Liver (tissue), 3 donors: Measurements from ENCODE around the gene TM4SF1.
"Not testable (repeated sequence)": the region's sequence is repeated elsewhere in the genome, so short reads cannot be mapped to it uniquely, and the experiment has no call there.

Source experiments
- EGR1 ChIP-seq, 2 donors: IDR thresholded peaks; 2 replicates each; pipeline ENCODE4 v1.6.1; 2016 to 2018; ENCODE audit warnings: antibody characterized with exemption in 2 of 2, low read depth in 2 of 2
- GABPA ChIP-seq, 2 donors: IDR thresholded peaks in 1 of 2; conservative IDR thresholded peaks in 1 of 2; 2 replicates each; pipeline ENCODE4 v1.6.1; 2016; ENCODE audit warnings: antibody characterized with exemption in 2 of 2, mild to moderate bottlenecking in 1 of 2, moderate library complexity in 1 of 2
- NR2F2 ChIP-seq: IDR thresholded peaks from 2 replicates; pipeline ENCODE4 v1.6.1; 2016; ENCODE audit warnings: antibody characterized with exemption
- RAD21 ChIP-seq, 2 donors: IDR thresholded peaks; 2 replicates each; pipeline ENCODE4 v1.6.1; 2016; ENCODE audit warnings: antibody characterized with exemption in 2 of 2, mild to moderate bottlenecking in 2 of 2
- TAF1 ChIP-seq: conservative IDR thresholded peaks from 2 replicates; pipeline ENCODE4 v1.6.1; 2016; ENCODE audit warnings: antibody characterized with exemption, mild to moderate bottlenecking
- YY1 ChIP-seq: IDR thresholded peaks from 2 replicates; pipeline ENCODE4 v1.6.1; 2016; ENCODE audit warnings: antibody characterized with exemption, mild to moderate bottlenecking
- TF ChIP-seq, protein P1 (sequence below): IDR thresholded peaks from 2 replicates; pipeline ENCODE4 v1.6.1; 2016; ENCODE audit warnings: antibody characterized with exemption
- TF ChIP-seq, protein P2 (sequence below): IDR thresholded peaks from 2 replicates; pipeline ENCODE4 v1.6.1; 2016; ENCODE audit warnings: antibody characterized with exemption, mild to moderate bottlenecking
- TF ChIP-seq, protein P3 (sequence below): fragments of 150-350 bp; IDR thresholded peaks from 2 replicates; pipeline ENCODE4 v1.5.1; 2017; ENCODE audit warnings: improper control_type of control experiment, low read depth, low read length; ENCODE audit not compliant: missing input control
- donor health status: healthy.
- donor health status: healthy.

DNA sequence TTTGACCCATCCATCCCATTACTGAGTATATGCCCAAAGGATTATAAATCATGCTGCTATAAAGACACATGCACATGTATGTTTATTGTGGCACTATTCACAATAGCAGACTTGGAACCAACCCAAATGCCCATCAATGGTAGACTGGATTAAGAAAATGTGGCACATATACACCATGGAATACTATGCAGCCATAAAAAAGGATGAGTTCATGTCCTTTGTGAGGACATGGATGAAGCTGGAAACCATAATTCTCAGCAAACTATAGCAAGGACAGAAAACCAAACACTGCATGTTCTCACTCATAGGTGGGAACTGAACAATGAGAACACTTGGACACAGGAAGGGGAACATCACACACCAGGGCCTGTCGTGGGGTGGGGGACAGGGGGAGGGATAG lies 40.0 kb downstream of the TM4SF1 start:
- not testable (repeated sequence) for TF ChIP-seq NR2F2; TAF1; YY1; RAD21 (IDR thresholded peaks at IDR 0.05); GABPA (IDR thresholded peaks at IDR 0.05 in 1 of 2, conservative IDR thresholded peaks at IDR 0.05 in 1 of 2); EGR1 (IDR thresholded peaks at IDR 0.05; ENCODE audit: low read depth in 2 of 2)
- TF ChIP-seq, protein P1, sequence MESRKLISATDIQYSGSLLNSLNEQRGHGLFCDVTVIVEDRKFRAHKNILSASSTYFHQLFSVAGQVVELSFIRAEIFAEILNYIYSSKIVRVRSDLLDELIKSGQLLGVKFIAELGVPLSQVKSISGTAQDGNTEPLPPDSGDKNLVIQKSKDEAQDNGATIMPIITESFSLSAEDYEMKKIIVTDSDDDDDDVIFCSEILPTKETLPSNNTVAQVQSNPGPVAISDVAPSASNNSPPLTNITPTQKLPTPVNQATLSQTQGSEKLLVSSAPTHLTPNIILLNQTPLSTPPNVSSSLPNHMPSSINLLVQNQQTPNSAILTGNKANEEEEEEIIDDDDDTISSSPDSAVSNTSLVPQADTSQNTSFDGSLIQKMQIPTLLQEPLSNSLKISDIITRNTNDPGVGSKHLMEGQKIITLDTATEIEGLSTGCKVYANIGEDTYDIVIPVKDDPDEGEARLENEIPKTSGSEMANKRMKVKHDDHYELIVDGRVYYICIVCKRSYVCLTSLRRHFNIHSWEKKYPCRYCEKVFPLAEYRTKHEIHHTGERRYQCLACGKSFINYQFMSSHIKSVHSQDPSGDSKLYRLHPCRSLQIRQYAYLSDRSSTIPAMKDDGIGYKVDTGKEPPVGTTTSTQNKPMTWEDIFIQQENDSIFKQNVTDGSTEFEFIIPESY = not testable (repeated sequence)
- TF ChIP-seq, protein P2, sequence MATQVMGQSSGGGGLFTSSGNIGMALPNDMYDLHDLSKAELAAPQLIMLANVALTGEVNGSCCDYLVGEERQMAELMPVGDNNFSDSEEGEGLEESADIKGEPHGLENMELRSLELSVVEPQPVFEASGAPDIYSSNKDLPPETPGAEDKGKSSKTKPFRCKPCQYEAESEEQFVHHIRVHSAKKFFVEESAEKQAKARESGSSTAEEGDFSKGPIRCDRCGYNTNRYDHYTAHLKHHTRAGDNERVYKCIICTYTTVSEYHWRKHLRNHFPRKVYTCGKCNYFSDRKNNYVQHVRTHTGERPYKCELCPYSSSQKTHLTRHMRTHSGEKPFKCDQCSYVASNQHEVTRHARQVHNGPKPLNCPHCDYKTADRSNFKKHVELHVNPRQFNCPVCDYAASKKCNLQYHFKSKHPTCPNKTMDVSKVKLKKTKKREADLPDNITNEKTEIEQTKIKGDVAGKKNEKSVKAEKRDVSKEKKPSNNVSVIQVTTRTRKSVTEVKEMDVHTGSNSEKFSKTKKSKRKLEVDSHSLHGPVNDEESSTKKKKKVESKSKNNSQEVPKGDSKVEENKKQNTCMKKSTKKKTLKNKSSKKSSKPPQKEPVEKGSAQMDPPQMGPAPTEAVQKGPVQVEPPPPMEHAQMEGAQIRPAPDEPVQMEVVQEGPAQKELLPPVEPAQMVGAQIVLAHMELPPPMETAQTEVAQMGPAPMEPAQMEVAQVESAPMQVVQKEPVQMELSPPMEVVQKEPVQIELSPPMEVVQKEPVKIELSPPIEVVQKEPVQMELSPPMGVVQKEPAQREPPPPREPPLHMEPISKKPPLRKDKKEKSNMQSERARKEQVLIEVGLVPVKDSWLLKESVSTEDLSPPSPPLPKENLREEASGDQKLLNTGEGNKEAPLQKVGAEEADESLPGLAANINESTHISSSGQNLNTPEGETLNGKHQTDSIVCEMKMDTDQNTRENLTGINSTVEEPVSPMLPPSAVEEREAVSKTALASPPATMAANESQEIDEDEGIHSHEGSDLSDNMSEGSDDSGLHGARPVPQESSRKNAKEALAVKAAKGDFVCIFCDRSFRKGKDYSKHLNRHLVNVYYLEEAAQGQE = not testable (repeated sequence)
- TF ChIP-seq, protein P3, sequence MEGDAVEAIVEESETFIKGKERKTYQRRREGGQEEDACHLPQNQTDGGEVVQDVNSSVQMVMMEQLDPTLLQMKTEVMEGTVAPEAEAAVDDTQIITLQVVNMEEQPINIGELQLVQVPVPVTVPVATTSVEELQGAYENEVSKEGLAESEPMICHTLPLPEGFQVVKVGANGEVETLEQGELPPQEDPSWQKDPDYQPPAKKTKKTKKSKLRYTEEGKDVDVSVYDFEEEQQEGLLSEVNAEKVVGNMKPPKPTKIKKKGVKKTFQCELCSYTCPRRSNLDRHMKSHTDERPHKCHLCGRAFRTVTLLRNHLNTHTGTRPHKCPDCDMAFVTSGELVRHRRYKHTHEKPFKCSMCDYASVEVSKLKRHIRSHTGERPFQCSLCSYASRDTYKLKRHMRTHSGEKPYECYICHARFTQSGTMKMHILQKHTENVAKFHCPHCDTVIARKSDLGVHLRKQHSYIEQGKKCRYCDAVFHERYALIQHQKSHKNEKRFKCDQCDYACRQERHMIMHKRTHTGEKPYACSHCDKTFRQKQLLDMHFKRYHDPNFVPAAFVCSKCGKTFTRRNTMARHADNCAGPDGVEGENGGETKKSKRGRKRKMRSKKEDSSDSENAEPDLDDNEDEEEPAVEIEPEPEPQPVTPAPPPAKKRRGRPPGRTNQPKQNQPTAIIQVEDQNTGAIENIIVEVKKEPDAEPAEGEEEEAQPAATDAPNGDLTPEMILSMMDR = not testable (repeated sequence)
